GM18870 (cell line): Measurements from ENCODE around the gene KIAA0408.
"Not testable (repeated sequence)": the region's sequence is repeated elsewhere in the genome, so short reads cannot be mapped to it uniquely, and the experiment has no call there.

ENCODE experiments used
- ATAC-seq: cut with Tn5 transposase; IDR thresholded peaks from one replicate; pipeline ENCODE4 v1.9.1; 2021; ENCODE audit warnings: moderate library complexity; ENCODE audit not compliant: unreplicated experiment

The KIAA0408 gene

GRCh38 chr6:127464161-127464880, 5.1 kb upstream of the KIAA0408 start:
- no peak for ATAC-seq

DNA sequence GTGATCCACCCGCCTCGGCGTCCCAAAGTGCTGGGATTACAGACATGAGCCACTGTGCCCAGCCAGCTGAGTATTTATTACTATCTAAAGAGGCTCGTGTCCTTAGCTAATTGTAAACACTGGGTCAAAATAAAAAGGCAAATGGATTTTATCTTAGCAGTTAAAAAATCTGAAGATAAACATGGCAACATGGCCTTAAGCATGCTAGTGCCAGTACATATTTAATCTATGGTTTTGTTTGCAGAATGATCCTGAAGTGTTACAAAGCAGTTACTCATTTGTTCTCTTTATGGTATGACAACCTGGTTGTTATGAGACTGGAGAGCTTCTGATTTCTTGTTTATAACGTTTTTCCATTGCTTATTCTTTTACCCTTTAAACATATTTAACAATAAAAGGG, 3.9 kb upstream of the KIAA0408 start:
- no peak for ATAC-seq

GRCh38 chr6:127462376-127462775, 3.2 kb upstream of the KIAA0408 start:
- no peak for ATAC-seq

DNA sequence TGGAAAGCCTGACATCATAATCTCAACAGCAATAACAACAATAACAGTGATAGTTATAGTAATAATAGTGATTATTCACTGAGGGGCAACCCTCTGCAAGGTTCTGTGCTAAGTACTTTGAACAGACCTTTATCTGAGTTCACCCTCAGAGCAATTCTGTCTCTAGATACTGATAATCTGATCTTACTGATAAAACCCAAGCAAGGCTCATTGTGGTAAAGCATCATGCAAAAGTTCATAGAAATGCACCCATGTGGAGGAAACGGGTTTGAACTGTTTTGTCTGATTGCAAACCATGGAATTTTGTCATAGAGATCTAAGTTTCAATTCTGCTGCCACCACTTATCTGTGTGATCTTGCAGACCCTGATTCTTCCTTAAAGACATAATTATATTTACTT, 1.3 kb upstream of the KIAA0408 start:
- ATAC-seq = no peak

GRCh38 chr6:127458817-127459216, 372 bp downstream of the KIAA0408 start:
- no peak for ATAC-seq

- no peak for ATAC-seq
These were observed 967 bp downstream of the KIAA0408 start for GRCh38 chr6:127458222-127458621.

DNA sequence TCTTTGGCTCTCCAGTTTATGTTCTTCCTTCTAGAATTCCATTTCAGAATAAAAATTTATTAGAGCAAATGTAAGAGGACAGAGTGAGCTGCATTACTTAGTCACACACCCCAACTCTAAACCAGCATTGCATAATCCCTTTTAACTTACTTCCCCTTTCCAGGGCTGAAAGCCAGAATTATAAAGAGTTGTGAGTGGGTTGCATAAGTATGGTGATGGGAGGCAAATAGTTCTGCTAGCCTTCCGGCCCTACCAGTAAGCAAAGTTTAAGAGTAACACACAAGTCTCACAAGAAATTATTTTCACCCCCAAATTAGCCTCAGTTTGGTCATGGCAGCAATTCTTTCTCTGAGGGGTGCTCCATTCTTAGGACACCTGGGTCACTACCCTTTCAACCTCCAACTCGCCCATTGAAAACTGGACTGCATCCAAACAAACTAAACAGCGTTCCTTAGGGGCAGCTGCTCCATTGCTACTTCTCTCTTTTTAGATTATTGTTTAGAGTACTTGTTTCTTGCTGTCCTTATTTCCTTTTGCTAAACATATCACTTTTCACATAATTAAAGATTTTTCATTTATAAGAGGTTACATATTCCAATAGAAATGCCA, 1.6 kb downstream of the KIAA0408 start:
- no peak for ATAC-seq

- no peak for ATAC-seq
These were observed 2.7 kb downstream of the KIAA0408 start for GRCh38 chr6:127456465-127456864.

DNA sequence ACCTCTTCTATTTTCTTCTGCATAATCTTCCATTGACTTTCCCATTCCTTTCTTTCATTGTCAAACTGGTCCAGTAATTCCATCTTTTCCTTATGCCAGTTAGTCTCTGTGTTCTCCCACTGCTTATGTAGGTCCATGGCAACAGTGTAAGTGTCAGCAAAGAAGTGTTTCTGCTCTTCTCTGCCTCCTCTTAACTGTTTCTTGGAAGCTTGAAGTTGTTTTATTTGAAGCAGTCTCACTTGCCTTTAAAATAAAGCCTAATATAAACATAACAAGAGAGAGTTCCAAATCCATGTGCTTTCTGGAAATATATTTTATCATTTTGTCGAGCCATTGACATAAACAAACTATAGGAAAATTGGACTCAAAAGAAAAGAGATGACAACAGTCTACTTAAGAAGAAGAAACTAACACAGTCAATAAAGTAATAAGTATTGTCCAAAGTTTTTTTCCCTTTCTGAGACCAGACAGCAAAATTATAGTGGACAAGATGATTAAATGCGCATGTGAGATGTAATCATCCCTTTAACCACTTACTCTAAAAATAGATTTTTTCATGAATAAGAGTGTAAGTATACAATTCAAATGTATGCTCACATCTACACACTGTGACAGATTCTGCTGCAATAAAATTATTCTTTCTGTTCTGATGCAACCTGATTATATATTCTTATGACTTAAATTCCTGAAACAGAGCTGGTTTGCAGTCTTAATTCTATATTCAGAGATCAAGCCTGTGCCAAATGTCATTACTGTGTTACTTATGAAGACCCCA, 5.2 kb downstream of the KIAA0408 start:
- no peak for ATAC-seq

- no peak for ATAC-seq
These were observed 6.4 kb downstream of the KIAA0408 start for GRCh38 chr6:127452803-127453202.

GRCh38 chr6:127451388-127451787, 7.8 kb downstream of the KIAA0408 start:
- no peak for ATAC-seq

DNA sequence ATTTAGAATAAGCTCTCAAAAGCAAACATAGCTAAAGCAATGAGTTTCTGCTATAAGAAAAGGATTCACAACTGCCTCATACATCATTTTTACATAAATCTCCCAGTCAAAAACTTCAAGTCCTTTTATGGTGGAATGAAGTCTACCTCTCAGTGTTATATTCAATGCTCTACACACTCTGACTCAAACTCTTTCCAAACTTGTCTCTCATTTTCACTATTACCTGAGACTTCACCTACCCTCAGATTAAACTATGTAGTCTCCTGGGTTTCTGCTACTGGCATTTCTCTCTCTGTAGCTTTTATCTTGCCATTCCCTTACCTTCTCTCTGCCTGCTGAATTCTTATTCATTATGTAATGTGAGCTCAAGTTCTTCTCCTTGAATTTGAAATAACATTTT, 11.4 kb downstream of the KIAA0408 start:
- no peak for ATAC-seq

DNA sequence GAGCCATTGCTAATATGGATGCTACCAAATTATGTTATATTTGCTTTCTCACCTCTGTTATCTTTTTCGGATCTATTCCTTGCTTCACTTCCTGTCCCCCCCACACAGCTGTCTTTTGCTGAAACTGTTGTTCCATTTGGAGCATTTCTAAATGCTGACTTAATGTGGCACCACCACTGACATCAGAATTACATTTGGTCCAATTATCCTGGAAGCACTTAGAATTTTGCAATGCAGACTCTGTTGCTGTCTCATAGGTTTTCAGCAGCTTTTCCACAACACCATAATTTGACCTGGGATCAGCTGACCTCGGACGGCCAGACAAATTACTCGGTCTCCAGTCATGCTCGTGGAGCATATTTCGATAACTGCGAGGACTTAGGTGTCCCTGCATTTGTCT, 12.8 kb downstream of the KIAA0408 start:
- no peak for ATAC-seq

GRCh38 chr6:127441881-127442280, 17.3 kb downstream of the KIAA0408 start:
- no peak for ATAC-seq

GRCh38 chr6:127439718-127440117, 19.5 kb downstream of the KIAA0408 start:
- ATAC-seq = no peak

DNA sequence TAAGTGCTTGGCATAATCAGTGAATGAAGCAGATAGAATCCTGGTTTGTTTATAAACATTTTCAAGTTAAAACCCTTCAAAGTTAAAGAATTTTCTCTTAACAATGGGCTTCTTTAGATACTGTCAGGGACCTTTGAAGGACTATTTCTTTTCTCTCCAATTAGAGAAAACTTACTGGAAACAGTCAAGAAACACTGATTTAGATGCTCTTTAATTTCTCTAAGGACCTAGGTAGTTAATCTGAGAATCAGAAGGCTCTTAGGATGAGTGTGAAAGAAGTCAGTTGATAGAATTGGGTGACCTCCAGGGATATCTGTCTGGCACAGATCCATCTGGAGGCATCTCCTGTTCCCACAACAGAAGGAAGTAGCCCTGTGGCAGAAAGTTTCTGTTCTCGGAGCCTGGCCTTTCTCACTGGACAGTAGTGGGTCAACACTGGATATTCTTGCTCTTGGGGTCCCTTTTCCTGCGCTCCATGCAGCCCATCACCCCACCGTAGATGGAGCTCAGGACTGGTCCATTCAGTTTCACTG, 22.5 kb downstream of the KIAA0408 start:
- no peak for ATAC-seq

DNA sequence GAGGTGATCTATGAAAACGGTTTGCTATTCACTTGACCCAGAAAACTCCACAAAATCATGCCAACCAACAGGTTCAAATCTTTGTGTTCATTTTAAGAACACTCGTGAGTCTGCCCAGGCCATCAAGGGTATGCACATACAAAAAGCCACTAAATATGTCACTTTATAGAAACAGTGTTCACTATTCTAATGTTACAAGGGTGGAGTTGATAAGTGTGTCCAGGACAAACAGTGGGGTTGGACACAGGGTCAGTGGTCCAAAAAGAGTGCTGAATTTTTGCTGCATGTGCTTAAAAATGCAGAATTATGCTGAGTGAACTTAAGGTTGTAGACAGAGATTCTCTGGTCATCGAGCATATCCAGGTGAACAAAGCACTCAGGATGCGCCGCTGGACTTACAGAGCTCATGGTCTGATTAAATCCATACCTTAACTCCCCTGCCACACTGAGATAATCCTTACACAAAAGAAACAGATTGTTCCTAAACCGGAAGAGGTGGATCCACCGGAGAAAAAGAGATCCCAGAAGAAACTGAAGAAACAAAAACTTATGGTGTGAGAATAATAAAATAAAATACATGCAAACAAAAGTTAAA, 23.5 kb downstream of the KIAA0408 start:
- no peak for ATAC-seq

DNA sequence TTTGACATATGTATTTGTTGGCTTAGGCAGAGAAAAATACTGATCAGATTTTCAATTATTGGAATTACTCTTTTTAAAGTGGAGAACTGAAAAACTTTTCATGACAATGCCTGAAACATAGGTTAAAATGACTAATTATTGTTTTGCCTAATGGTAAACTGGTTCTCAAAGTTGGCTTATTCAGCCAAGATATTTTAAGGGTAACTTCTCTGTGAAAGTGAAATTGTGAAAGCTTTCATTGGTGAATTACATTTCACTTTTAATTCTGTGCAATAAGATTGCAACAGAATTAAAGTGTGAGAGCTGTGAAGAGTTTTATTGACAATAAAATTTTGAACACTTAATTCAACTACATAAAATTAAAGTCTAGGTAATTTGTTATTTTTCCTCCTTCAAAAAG, 24.5 kb downstream of the KIAA0408 start:
- no peak for ATAC-seq

DNA sequence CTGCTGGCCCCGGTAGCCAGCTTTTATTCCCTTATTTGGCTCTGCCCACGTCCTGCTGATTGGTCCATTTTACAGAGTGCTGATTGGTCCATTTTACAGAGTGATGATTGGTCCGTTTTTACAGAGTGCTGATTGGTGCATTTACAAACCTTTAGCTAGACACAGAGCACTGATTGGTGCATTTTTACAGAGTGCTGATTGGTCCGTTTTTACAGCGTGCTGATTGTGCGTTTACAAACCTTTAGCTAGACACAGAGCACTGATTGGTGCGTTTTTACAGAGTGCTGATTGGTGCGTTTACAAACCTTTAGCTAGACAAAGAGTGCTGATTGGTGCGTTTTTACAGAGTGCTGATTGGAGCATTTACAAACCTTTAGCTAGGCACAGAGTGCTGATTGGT, 30.6 kb downstream of the KIAA0408 start:
- ATAC-seq = not testable (repeated sequence)

GRCh38 chr6:127423921-127424320, 35.3 kb downstream of the KIAA0408 start:
- no peak for ATAC-seq

DNA sequence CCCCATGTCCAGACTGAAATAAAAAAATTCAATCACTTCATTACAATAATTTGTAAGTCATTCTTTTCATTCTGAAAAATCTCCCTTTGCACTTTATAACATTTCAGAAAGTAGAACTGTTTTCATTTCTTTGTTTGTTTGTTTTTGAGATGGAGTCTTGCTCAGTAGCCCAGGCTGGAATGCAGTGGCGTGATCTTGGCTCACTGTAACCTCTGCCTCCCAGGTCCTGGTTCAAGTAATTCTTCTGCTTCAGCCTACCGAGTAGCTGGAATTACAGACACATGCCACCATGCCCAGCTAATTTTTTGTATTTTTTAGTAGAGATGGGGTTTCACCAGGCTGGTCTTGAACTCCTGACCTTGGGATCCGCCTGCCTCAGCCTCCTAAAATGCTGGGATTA, 38.0 kb downstream of the KIAA0408 start:
- not testable (repeated sequence) for ATAC-seq
